GM19438 (cell line): ENCODE data around the gene REEP3.
A peak's percentile ranks its signal among the peaks of the same experiment; 100 is the strongest.

Experiments used
- ATAC-seq: cut with Tn5 transposase; IDR thresholded peaks from one replicate; pipeline ENCODE4 v1.9.1; 2021; ENCODE audit warnings: low read depth; ENCODE audit not compliant: unreplicated experiment

The REEP3 gene

DNA sequence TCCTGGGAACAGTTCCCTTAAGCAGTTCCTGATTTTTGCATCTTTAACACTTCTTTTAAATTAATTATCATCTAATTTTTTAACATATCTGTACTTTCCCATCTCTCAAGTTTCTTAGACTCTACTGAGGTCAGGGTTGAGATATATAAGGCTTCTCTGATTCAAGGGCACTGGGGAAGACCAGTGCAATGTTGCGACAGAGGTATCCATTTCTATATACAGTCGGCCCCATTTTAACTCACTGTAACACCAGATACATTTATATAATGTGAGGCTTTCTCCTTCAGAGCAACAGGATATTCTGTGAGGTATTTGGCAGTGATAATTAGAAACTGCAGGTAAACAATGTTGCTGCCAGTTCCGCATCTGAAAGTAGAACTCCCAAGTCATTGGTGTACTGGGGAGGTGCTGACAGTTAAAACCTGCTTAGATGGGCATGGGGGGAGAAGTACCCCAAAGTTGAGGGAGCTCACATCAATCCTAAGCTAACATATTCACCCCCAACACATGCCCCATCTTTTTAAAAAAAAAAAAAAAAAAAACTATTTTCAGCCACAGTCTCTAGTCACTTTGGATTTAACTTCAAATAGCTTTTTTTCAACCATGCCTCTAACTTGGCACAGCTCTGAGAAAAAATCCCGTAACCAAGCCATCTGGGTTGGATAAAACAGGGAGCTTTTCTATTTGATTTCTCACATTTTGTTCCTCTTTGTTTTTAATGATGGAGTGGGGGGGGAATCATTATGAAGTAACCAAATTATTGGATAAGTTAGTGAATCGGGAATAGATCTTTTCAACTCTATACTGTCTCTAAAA lies 62.9 kb downstream of the REEP3 start:
- no peak for ATAC-seq

DNA sequence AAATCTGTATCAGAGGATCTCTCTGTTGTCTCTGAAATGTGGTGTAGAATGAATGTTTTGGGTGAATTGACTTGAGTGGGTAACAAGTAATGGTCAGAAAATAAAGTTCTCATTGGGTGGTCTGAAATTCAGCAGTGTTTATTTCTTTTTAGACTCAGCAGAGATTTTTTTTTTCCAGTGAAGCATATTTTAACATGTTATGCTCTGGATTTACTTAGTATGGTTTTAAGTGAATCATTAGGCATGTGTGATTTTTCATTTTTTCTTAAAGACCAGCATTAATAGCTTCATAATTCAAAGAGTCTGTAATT lies 63.5 kb downstream of the REEP3 start:
- ATAC-seq, result no peak

DNA sequence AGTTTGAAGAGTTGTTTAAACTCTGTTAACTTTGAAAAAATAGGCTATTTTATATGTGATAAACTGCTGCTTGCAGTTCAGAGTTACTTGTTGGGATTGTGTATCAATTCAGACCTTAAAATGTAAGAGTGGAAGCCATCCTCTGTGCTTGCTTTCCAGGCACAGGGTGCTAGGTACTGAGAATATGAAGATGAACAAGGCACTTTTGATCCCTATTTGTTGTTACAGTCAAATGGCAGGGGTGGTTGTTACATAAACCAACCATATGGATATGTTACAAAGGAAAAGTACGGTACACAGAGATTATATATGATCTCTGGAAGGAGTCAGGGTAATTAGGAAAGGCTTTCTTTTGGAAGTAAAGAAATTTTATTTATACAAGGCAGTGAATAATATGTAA lies 63.8 kb downstream of the REEP3 start:
- no peak for ATAC-seq

DNA sequence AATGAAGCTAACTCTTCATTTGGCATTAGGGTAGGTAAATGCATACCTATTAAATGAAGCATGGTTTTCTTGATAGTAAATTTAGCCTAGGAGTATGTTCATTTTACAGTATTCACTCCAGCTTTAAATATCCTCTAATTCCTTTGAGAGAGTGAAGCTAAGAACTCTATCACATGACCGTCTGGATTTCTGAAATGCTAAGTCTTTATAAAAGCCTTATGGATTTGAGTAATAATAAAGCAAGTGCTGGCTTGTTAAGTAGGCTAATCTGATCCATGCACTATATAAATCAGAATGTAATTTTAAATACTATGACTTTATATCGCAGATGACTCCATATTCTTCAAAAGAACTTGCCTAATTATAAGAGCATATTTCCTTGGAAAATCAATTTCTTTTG lies 64.8 kb downstream of the REEP3 start:
- no peak for ATAC-seq

DNA sequence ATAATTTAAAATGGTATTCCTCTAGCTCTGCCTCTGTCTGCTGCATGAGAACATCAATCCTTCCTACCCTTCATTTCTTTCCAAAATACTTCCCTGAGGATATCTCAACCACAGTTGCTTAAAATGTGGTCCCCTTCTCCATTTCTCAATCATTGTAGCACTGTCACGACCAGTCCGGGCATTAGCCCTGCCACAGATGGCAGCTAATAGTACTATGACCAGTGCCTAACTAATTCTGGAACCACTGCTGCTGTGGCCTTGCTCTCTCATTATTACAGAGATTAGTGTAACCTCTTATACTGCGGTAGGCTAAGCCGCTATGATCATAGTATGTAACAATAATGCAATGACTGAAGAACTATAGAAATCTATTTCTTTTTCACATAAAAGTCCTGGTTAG lies 66.0 kb downstream of the REEP3 start:
- ATAC-seq, result no peak

GRCh38 chr10:63588436-63589167 lies 67.4 kb downstream of the REEP3 start:
- ATAC-seq, result no peak

DNA sequence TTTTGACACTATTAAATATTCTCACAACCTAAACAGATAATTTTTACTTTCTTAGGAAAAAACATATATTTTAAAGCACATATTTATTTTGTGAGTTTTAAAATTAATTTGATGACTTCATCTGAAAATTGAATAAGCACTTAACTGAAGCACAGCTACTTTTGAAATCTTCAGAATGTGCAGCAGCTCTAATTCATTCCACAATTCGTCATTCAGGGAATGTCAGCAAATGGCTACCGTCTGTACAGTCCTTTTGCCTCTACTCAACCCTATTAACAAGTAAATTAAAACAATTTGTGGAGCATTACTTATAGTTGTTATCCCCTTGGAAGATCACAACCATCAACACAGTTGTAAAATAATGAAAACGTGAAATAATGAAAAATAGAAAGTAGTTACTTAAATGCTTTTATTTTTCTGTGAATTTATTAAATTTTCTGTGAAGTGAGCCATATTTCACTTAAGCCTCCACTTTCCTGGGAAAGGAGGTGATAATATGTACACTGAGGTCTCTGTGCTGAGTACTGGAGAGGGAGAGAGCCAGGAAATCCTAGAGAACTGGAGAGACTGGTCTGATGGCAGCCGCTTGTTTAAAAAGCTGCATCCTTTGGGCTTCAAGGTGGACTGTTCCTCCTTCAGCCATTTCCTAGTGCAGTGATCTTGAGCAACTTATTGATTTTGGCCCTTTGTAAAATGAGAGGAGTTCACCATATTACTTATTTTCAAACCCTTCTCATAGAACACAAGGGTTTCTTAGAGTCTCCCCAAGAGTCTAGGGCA lies 70.6 kb downstream of the REEP3 start:
- no peak for ATAC-seq

GRCh38 chr10:63593576-63593975 lies 72.4 kb downstream of the REEP3 start:
- ATAC-seq, result no peak

GRCh38 chr10:63595072-63595471 lies 73.9 kb downstream of the REEP3 start:
- ATAC-seq, result no peak

- no peak for ATAC-seq
Measured at GRCh38 chr10:63596924-63597323, 75.7 kb downstream of the REEP3 start.

GRCh38 chr10:63600540-63600939 lies 79.3 kb downstream of the REEP3 start:
- no peak for ATAC-seq

DNA sequence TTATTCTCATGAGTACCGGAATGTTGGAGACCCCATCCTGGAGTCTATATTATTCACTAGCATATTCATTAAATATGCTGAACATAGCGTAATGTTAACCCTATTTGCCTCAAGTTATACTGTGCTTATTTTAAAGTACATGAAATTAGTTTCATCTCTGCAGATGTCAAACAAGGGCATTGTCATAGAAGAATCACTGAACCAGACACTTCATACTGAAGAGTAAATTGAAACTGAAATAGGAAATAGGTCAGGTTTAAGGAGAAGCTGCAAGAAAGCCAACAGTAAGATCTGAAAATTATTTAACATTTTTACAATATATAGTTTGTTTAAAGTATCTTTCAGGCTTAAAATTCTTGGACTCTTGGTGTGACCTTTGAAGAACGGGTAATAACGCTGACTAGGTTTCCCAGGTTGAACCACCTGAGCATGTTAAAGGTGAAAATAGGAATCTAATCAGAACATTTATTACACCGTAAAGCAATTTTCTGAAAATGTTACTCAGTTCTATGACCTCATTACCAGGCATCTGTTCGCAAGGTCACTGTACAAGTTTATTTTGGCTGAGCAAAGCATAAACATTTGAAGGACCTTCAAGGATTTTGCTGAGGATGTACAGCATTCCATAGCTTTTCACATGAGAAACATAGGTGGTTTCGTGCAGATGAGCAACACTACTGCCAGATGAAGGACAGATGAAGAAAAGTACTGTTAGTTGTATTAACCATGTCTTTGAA lies 82.7 kb downstream of the REEP3 start:
- peak; percentile 81 for ATAC-seq

DNA sequence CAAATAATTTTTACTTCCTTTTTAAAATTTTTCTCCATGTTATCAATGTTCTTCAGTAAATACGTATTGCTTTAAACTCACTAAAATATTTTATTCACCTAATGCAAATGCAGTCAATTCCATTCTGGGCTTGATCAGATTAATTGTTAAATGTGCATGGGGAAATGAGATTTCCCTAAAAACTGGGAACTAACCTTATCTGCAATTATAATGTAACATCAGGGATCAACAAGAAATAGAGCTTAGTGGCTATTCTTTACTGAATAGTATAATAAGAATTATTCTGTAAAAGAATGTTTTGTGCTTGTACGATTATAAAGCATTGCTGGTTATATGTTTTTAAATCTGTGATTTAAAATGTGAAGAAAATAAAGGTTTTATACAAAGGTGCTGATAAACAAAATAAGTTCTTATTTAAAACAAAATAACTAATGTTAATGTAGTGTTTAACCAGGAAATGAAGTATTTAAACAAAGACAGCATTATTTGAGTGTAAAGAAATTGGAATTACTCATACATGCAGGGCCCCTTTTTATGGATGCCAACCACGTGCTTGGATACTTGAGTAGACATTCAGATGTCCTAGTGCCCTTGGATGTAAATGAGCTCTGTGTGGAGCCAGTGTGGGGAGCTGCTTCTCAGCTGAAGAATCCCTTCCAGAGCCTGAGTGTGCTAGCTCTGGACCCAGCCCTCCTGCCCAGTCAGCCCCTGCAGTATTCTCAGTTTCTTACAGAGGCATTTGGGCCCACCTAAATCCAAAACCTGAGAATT lies 84.2 kb downstream of the REEP3 start:
- no peak for ATAC-seq

GRCh38 chr10:63608511-63608910 lies 87.3 kb downstream of the REEP3 start:
- no peak for ATAC-seq

- no peak for ATAC-seq
Measured at GRCh38 chr10:63611078-63611477, 89.9 kb downstream of the REEP3 start.

GRCh38 chr10:63614371-63614891 lies 93.2 kb downstream of the REEP3 start:
- no peak for ATAC-seq

- no peak for ATAC-seq
Measured at GRCh38 chr10:63618552-63618951, 97.4 kb downstream of the REEP3 start.

- ATAC-seq, result no peak
Measured at GRCh38 chr10:63619426-63619825, 98.2 kb downstream of the REEP3 start.

GRCh38 chr10:63622097-63622496 lies 100.9 kb downstream of the REEP3 start:
- no peak for ATAC-seq

DNA sequence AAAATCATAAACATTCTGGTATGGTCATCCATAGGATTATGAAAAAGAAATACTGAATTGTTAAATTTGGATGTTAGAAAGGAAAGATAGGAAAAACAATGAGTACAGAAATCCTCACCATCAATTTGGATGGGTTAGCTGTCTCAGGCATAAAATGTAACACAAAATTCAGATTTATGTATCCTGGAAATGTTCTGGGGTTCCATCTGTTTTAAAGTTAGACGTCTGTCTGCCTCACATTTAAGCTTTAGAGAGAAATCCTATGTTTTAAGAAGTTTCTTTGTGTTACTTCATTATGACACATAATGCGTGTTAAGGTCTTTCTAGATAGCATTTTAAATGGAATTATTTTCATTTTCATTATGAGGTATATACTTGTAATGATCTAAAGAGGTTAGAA lies 103.5 kb downstream of the REEP3 start:
- no peak for ATAC-seq
